Measurements from ENCODE around the gene CPEB3.
"Not testable (repeated sequence)": the region's sequence is repeated elsewhere in the genome, so short reads cannot be mapped to it uniquely, and the experiment has no call there.

CPEB3 gene

DNA sequence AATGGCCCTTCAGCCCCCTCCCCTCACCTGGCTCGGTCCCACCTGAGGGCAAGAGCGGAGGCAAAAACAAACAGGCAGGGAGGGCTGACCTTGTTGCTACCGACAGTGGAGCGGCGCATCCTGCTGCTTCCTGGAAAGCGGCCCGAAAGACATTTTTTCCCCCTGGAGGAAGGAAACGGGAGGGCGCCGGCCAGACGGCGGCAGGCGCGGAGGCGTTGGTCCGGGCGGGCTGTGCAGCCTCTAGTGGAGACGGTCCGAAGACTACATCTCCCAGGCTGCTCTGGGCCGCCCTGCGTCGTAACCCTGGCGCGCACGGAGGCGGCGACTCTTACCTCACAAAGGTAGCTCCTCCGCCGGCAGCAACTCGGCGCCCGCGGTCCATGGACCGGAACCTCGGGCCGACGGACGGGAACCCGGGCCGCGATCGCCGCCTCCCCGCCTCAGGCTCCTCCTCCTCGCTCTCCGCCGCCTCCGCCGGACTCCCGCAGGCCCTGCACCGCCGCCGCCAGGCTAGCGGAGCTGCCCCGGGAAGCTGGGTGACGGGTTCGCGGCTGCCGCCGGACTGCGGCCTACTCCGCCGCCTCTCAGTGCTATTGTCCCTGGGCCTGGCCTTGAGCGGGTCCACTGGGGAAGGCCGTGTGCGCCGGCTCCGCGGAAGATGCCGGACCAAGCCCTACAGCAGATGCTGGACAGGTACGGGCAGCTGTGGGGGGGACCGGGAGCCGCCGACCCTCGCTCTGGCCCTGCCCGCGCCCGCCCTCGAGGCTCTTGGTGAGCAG, at the start of gene CPEB3, which contains the start of gene MARCHF5:
TSS of gene CPEB3 (minus strand) at position 242 of the 779 bp plus-strand sequence. CDS start 50,728 bp downstream, outside the sequence.
TSS of gene MARCHF5 (plus strand) at position 331 of the 779 bp plus-strand sequence. CDS start at position 659, 328 bp downstream.
- H3K4me1 Mint-ChIP-seq = peaks cover 33% of the 10 kb centered on the region
- H3K36me3 Mint-ChIP-seq = no peaks in the 10 kb centered on the region

DNA sequence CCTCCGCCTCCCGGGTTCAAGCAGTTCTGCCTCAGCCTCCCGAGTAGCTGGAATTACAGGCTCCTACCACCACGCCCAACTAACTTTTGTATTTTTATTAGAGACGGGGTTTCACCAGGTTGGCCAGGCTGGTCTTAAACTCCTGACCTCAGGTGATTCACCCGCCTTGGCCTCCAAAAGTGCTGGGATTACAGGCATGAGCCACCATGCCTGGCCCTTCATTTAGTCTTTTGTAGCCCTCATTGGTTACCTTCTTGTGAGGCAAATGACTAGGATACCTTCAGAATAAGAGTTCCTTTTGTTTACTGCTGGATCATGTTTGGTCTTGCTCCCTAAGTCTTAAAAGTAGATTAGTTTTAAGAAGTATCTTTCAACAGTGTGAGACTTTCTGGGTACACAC, 39.0 kb upstream of the CPEB3 start:
- not testable (repeated sequence) for H3K27me3 Mint-ChIP-seq, H3K9me3 Mint-ChIP-seq, H3K27ac Mint-ChIP-seq, H3K36me3 Mint-ChIP-seq, H3K4me3 Mint-ChIP-seq
- H3K4me1 Mint-ChIP-seq = peaks cover 40% of the 10 kb centered on the region

More for the DNA sequence above, at the start of gene CPEB3, which contains the start of gene MARCHF5:
- no peaks in the 10 kb centered on the region for H3K9me3 Mint-ChIP-seq
- H3K27me3 Mint-ChIP-seq = no peaks in the 10 kb centered on the region
- peak within 1 kb of the TSS; percentile 79 for H3K27ac Mint-ChIP-seq
- peak within 1 kb of the TSS; percentile 94 for H3K4me3 Mint-ChIP-seq

DNA sequence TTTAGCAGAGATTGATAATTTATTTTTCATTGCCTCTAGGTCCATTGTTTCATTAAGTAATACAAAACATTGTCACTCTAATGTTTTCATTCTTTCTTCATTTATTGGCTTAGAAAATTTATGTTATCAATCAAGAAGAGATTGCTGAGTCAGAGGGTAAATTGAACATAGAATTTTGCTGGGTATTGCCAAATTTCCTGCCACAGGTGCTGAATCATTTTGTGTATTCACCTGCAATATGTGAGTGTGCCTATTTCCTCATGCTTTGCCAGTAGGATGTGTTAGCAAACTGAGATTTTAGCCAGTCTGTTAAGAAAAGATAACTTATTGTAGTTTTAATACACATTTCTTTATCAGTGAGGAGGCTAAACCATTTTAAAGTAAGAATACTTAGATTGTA, 38.1 kb upstream of the CPEB3 start:
- no peak overlapping the region for H3K27ac Mint-ChIP-seq
- H3K9me3 Mint-ChIP-seq = no peaks in the 10 kb centered on the region
- H3K27me3 Mint-ChIP-seq = no peaks in the 10 kb centered on the region
- peaks cover 3% of the 10 kb centered on the region for H3K36me3 Mint-ChIP-seq
- no peak overlapping the region for H3K4me3 Mint-ChIP-seq
- H3K4me1 Mint-ChIP-seq = peaks cover 42% of the 10 kb centered on the region

DNA sequence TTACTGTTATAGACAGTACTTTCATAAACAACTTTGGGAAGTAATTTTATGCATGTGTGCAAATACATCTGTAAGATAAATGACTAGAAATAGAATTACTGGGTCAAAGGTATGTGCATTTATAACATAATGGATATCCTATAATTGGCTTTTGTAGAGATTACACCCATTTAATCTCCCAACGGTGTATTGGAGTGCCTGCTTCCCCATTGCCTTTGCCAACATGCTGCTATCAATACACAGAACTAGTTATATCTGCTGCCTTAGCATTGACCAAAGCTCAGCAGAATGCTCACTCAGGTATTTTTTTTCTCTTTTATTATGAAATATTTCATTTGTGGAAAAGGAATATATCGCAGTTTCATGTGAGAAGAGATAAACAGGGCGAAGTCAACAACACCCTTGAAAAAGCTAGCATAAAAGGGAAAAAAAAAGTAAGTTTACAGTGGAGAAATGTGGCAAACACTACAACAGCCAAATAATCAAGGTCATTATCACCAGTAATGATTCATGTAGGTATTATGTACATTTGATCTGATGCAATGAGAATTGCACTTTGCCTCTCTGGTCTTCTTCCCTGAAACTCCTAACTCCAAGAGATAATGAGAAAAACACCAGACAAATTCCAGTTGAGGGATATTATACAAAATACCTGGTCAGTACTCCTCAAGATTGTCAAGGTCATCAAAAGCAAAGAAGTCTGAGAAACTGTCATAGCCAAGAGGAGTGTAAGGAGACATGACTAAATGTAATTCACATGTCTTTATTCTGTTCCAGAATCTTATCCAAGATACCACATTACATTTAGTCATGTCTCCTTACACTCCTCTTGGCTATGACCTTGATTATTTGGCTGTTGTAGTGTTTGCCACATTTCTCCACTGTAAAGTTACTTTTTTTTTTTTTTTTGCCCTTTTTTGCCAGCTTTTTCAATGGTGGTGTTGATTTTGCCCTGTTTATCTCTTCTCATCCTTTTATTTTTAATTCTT, 36.9 kb upstream of the CPEB3 start:
- Mint-ChIP-seq H3K36me3 (peaks cover 10% of the 10 kb centered on the region), H3K27me3 (no peaks in the 10 kb centered on the region), H3K27ac (peak overlapping the region; percentile 23), H3K9me3 (no peaks in the 10 kb centered on the region), H3K4me1 (peaks cover 53% of the 10 kb centered on the region), H3K4me3 (no peak overlapping the region)

DNA sequence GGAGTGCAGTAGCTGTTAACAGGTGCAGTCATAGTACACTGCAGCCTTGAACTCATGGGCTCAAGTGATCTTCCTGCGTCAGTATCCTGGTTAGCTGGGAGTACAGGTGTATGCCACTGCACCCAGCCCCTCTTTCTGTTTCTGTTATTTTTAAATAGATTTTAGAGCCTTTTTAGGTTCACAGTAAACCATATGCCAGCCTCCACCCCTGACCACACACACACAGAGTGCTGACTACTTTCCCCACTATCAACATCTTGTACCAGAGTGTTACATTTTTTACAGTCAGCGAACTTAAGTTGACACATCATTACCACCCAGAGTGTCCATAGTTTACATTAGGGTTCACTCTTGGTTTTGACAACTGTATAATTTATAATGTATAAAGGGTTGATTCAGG, 32.2 kb upstream of the CPEB3 start:
- H3K27ac Mint-ChIP-seq = no peak overlapping the region

DNA sequence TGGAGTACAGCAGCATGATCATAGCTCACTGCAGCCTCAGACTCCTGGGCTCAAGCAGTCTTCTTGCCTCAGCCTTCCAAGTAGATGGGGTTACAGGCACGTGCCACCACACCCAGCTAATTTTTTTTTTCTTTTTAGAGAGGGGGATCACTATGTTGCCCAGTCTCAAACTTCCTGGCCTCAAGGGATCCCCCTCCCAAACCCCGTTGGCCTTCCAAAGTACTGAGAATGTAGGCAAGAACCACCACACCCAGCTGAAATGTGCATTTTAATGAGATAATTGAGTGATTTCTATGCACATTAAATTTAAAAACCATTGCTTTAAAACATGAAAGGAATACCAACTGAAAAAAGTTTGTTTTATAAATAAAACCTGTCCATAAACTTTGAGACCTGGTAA, 25.7 kb upstream of the CPEB3 start:
- Mint-ChIP-seq H3K4me1 (peaks cover 22% of the 10 kb centered on the region), H3K27me3 (no peaks in the 10 kb centered on the region), H3K27ac (no peak overlapping the region), H3K36me3 (peaks cover 22% of the 10 kb centered on the region), H3K9me3 (no peaks in the 10 kb centered on the region), H3K4me3 (no peak overlapping the region)

More for the DNA sequence above, 32.2 kb upstream of the CPEB3 start:
- H3K36me3 Mint-ChIP-seq = peaks cover 19% of the 10 kb centered on the region
- H3K4me1 Mint-ChIP-seq = peaks cover 51% of the 10 kb centered on the region
- H3K4me3 Mint-ChIP-seq = no peak overlapping the region
- no peaks in the 10 kb centered on the region for H3K9me3 Mint-ChIP-seq
- H3K27me3 Mint-ChIP-seq = no peaks in the 10 kb centered on the region

DNA sequence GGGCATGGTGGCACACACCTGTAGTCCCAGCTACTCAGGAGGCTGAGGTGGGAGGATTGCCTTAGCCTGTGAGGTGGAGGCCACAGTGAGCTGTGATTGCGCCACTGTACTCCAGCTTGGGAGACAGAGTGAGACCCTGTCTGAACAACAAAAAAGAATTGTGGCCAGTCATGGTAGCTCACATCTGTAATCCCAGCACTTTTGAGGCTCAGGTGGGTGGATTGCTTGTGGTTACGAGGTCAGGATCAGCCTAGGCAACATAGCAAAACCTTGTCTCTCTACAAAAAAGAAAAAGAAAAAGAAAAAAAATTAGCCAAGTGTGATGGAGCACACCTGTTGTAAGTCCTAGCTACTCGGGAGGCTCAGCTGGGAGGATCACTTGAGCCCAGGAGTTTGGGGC, 22.9 kb upstream of the CPEB3 start:
- Mint-ChIP-seq H3K36me3 (peaks cover 14% of the 10 kb centered on the region), H3K4me3 (no peak overlapping the region), H3K4me1 (peaks cover 28% of the 10 kb centered on the region), H3K27ac (no peak overlapping the region), H3K27me3 (no peaks in the 10 kb centered on the region), H3K9me3 (no peaks in the 10 kb centered on the region)

DNA sequence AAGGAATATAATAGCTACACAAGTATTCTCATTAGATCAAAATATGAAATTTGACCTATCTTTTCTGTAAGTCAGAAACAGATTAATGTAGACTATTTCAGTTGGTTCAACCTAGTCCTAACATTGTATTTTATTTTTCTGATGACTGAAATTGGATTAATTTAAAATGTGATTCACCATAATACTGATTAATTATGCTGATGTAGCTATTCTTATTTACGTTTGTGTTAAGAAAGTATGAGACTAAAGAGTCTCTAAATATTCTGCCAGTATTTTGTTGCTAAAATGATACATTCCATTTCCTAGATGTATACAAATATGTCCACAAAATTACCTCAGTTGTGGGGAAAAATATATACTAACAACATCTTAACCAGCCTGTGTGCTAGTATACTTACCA, 18.4 kb upstream of the CPEB3 start:
- H3K9me3 Mint-ChIP-seq = no peaks in the 10 kb centered on the region
- H3K27me3 Mint-ChIP-seq = no peaks in the 10 kb centered on the region
- no peak overlapping the region for H3K4me3 Mint-ChIP-seq
- peaks cover 43% of the 10 kb centered on the region for H3K4me1 Mint-ChIP-seq
- H3K36me3 Mint-ChIP-seq = peaks cover 8% of the 10 kb centered on the region
- H3K27ac Mint-ChIP-seq = no peak overlapping the region

DNA sequence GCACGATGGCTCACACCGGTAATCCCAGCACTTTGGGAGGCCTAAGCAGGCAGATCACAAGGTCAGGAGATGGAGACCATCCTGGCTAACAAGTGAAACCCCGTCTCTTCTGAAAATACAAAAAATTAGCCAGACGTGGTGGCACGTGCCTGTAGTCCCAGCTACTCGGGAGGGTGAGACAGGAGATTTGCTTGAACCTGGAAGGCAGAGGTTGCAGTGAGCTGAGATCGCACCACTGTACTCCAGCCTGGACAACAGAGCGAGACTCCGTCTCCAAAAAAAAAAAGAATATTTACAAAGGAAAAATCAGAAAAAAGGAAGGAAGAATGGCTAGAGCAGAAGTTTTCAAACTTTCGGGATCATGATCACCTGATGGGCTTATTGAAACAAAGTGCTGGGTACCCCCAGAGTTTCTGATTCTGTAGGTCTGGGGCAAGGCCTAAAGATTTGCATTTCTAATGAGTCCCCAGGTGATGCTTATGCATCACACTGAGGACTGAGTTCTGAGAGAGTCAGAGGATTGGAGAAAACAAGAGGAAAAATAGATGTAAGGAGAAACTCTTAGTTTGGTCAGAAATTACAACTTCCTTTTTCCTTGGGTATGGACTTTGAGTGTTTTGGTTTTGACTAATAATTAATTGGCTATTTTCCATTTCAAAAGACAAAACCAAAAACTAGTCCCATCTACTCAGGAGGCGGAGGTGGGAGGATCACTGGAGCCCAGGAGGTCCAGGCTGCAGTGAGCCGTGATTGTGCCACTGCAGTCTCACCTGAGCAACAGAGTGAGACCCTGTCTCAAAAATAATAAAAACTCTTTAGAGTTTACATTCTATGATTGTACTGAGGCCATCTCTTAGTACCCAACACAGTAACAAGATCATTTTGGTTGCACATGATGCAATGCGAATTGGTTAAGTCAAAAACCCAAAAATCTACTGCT, 14.5 kb upstream of the CPEB3 start:
- H3K9me3 Mint-ChIP-seq = no peaks in the 10 kb centered on the region
- no peaks in the 10 kb centered on the region for H3K27me3 Mint-ChIP-seq
- no peaks in the 10 kb centered on the region for H3K36me3 Mint-ChIP-seq
- H3K4me3 Mint-ChIP-seq = no peak overlapping the region
- peaks cover 64% of the 10 kb centered on the region for H3K4me1 Mint-ChIP-seq
- no peak overlapping the region for H3K27ac Mint-ChIP-seq

DNA sequence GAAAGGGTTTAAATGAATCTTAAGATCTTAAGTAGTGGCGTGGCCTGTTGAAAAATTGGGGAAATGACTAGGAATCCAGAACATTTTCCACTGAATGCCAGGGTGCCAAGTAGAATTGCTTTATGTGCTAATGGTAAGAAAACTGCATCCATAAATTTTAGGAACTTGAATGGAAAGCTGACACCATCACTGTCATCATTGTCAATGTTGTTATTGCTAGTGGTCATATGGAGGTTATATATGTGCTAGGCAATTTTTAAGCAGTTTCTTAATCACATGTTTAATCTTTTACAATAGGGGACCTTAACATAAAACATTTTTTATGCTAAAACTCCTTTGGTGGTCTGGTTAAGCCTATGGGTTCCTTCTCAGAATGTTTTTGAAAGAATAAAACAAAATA, 13.2 kb upstream of the CPEB3 start:
- peaks cover 69% of the 10 kb centered on the region for H3K4me1 Mint-ChIP-seq
- no peak overlapping the region for H3K27ac Mint-ChIP-seq
- H3K36me3 Mint-ChIP-seq = peaks cover 5% of the 10 kb centered on the region
- H3K4me3 Mint-ChIP-seq = no peak overlapping the region
- H3K9me3 Mint-ChIP-seq = no peaks in the 10 kb centered on the region
- no peaks in the 10 kb centered on the region for H3K27me3 Mint-ChIP-seq

DNA sequence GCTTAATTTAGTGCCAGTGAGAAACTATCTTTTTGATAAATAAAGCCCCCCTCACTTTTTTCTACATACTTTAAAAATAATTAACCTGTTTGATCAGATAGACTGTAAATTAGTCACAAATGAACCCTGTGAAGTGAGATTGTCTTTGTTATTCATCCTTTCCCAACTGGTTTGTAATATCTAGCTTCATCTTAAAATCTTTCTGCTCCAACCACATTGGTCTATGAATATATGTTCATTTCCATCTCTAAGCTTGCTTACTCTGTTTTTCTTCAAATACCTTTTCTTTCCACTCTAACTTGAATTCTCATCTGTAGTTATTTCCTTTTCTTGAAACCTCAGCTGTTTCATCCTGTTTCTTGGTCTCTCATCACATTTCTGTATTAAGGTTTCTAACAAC, 12.2 kb upstream of the CPEB3 start:
- H3K36me3 Mint-ChIP-seq = peaks cover 9% of the 10 kb centered on the region
- H3K4me1 Mint-ChIP-seq = peaks cover 72% of the 10 kb centered on the region
- H3K27ac Mint-ChIP-seq = peak overlapping the region; percentile 57
- no peaks in the 10 kb centered on the region for H3K27me3 Mint-ChIP-seq
- no peaks in the 10 kb centered on the region for H3K9me3 Mint-ChIP-seq
- peak overlapping the region; percentile 24 for H3K4me3 Mint-ChIP-seq

DNA sequence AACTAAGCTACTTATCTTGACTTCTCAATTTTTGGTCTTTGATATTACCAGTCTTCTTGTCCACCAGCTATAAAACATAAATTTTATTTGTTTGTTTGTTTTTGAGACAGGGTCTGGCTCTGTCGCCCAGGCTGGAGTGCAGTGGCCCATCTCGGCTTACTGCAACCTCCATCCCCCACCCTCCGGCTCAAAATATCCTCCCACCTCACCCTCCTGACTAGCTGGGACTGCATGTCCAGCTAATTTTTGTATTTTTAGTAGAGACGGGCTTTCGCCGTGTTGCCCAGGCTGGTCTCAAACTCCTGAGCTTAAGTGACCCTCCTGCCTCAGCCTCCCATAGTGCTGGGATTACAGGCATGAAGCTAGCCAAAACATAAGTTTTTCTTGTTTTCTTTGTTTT, 7.6 kb upstream of the CPEB3 start:
- peaks cover 72% of the 10 kb centered on the region for H3K4me1 Mint-ChIP-seq
- no peaks in the 10 kb centered on the region for H3K27me3 Mint-ChIP-seq
- H3K27ac Mint-ChIP-seq = peak overlapping the region; percentile 42
- peaks cover 12% of the 10 kb centered on the region for H3K36me3 Mint-ChIP-seq
- H3K9me3 Mint-ChIP-seq = no peaks in the 10 kb centered on the region
- no peak overlapping the region for H3K4me3 Mint-ChIP-seq

DNA sequence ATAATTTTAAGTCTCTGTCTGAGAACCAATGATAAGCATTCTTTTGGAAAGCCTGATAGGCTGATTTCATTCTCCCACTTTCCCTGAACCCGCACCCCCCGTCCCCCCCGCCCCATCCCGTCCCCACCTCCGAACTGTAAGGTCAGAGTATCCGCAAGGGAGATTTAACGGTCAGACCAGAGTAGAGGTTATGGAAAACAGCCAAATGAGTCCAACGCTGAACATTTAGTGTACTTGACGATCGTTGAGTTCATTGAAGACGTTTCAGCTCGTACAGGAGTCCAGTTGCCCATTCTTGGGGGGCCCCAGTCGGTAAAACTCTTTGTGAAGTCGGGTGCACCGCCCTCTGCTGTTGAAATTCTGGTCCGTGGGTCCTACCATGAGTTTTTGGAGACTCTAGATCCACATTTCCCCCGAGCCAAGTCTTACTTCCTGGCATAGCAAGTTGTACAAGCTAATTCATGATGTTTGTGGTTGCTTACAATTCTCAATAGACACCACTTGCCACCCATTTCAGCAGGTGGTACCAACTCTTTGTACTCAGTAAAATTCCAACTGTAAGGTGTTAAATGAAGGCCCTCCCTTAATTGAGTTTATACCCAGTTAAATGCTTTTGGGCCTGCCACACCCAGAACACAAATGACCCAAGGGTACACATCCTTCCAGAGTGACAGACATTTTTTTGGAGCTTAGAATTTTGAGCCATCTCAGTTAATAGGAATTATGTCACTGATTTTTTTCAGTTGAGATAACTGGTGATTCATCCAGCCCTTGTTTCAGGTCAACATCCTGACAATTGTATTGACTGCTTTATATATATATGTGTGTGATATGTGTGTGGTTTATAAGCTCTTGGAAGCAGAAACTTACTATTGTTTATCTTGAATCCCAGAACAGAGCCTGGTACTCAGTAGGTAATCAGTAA, 1.3 kb upstream of the CPEB3 start:
- Mint-ChIP-seq H3K36me3 (peaks cover 3% of the 10 kb centered on the region), H3K27me3 (no peaks in the 10 kb centered on the region), H3K4me3 (peak overlapping the region; percentile 94), H3K27ac (peak overlapping the region; percentile 79), H3K9me3 (no peaks in the 10 kb centered on the region), H3K4me1 (peaks cover 41% of the 10 kb centered on the region)

DNA sequence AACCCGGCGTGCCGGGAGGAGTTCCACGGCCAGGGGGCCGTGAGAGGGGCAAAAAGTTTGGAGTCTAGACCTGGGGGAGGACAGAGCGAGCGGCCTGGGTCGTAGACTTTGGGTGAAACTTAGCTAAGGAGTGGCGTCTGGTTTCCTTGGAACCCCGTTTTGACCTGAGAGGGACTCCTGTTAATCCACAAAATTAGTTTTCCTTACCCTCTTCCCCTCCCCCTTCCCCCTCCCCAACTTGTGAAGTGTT, 663 bp upstream of the CPEB3 start:
- Mint-ChIP-seq H3K4me1 (peaks cover 37% of the 10 kb centered on the region), H3K9me3 (no peaks in the 10 kb centered on the region), H3K36me3 (no peaks in the 10 kb centered on the region), H3K4me3 (peak overlapping the region; percentile 94), H3K27ac (no peak overlapping the region), H3K27me3 (no peaks in the 10 kb centered on the region)
